MCF 10A (cell line): ENCODE results near the gene UTF1. TPM values are rescaled to one million over a fixed set of nuclear protein-coding genes. Genes with fewer than 3 reads are reported as not detected.

Experiments used
- BruUV-seq: library from RNA; stranded (reverse); fragments of 400-500 nt; replicated peaks from 2 replicates; lab custom pipeline; 2021; lab: Mats Ljungman, UMichigan
- CTCF ChIA-PET: fragments of 300-600 bp; sonication (Branson Sonifier 250); formaldehyde crosslinking; extraction: SDS; loops from one replicate; lab custom pipeline; 2021; ENCODE audit warnings: antibody characterized with exemption, inconsistent platforms; lab: Yijun Ruan, JAX
- POLR2A ChIA-PET: fragments of 300-600, 350-650 bp; sonication (Branson Sonifier 250); formaldehyde crosslinking; extraction: SDS; loops from one replicate; lab custom pipeline; 2020; ENCODE audit warnings: antibody characterized with exemption, inconsistent platforms; lab: Yijun Ruan, JAX
- DNase-seq: peaks from one replicate; pipeline ENCODE4 v3.0.0-alpha.2; 2018; ENCODE audit not compliant: unreplicated experiment
- H3K27ac Mint-ChIP-seq: one replicate; pipeline ENCODE4 v1.8.0; 2022; ENCODE audit warnings: mild to moderate bottlenecking, low read depth, mixed read lengths; ENCODE audit not compliant: unreplicated experiment
- H3K27me3 Mint-ChIP-seq: one replicate; pipeline ENCODE4 v1.8.0; 2022; ENCODE audit warnings: mixed read lengths; ENCODE audit not compliant: insufficient read depth, unreplicated experiment
- H3K36me3 Mint-ChIP-seq: one replicate; pipeline ENCODE4 v1.8.0; 2022; ENCODE audit warnings: mild to moderate bottlenecking, moderate library complexity, mixed read lengths; ENCODE audit not compliant: insufficient read depth, unreplicated experiment
- H3K4me1 Mint-ChIP-seq: one replicate; pipeline ENCODE4 v1.8.0; 2022; ENCODE audit warnings: mixed read lengths; ENCODE audit not compliant: insufficient read depth, unreplicated experiment
- H3K4me3 Mint-ChIP-seq: one replicate; pipeline ENCODE4 v1.8.0; 2022; ENCODE audit warnings: mild to moderate bottlenecking, moderate library complexity, mixed read lengths; ENCODE audit not compliant: unreplicated experiment
- H3K9me3 Mint-ChIP-seq: one replicate; pipeline ENCODE4 v1.8.0; 2022; ENCODE audit warnings: mixed read lengths; ENCODE audit not compliant: unreplicated experiment
- intact Hi-C: fragments of 100-400 bp; cut with micrococcal nuclease; formaldehyde crosslinking; loops from 2 replicates; pipeline ENCODE4 v1.14.1; 2022
- total RNA-seq: library from RNA; stranded (reverse); gene quantifications from 2 replicates; pipeline ENCODE4 v1.2.3, GENCODE V29; 2022
- TF ChIP-seq, protein P1 (sequence below): fragments of 200-600 bp; IDR thresholded peaks from one replicate; pipeline ENCODE4 v1.8.0; 2022; ENCODE audit warnings: antibody characterized with exemption, mild to moderate bottlenecking; ENCODE audit not compliant: unreplicated experiment

UTF1 gene
- total RNA-seq, 1 experiment from 2014 or later, result not detected

DNA sequence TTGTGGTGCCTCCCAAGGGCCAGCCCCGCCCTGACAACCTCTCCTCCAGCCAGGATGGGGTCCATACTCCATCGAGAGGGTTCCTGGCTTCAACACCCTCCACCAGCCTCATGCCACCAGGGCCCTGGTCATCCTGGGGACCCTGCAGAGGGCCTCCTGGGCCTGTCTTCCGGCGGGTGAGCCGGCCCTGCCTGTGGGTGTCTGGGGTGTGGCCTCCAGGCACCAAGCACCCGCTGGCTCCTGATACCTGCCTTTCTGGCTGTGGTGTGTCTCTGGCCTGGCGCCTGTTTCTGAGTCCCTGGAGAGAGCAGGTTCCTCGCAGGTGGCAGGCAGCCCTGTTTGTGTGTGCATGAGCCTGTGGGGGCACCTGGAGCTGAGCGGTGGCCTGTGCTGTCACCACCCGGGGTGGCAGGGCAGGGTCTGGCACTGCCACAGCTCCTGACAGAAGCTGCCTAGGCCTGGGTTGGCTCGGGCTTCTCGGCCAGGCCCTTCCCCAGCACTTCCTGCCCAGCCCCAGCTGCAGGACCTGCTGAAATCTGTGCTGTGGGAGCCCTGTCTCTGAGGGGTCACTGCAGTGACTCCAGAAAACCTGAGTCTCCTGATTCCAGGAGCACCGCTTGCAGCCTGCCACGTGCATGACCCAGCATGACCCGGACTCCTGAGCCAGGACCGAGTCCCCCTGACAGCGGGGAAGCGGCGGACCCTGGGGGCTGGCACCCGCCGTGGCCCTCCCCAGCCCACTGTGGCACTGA, 28.2 kb downstream of the UTF1 start:
- Mint-ChIP-seq H3K4me3 (peak overlapping the region; percentile 44), H3K27me3 (no peaks in the 10 kb centered on the region), H3K27ac (peak overlapping the region; percentile 4), H3K4me1 (peaks cover 33% of the 10 kb centered on the region), H3K36me3 (peaks cover 6% of the 10 kb centered on the region), H3K9me3 (no peaks in the 10 kb centered on the region)
- no TSS peak for BruUV-seq
- POLR2A ChIA-PET, result interaction anchor here (0.7 to 3.7 kb wide), 4 partner anchors 19 to 478 kb away, joined by 3 to 45 read pairs (median 5); partner anchors contain the start of gene ADAM8
- DNase-seq, result peak; percentile 78
- TF ChIP-seq, protein P1, sequence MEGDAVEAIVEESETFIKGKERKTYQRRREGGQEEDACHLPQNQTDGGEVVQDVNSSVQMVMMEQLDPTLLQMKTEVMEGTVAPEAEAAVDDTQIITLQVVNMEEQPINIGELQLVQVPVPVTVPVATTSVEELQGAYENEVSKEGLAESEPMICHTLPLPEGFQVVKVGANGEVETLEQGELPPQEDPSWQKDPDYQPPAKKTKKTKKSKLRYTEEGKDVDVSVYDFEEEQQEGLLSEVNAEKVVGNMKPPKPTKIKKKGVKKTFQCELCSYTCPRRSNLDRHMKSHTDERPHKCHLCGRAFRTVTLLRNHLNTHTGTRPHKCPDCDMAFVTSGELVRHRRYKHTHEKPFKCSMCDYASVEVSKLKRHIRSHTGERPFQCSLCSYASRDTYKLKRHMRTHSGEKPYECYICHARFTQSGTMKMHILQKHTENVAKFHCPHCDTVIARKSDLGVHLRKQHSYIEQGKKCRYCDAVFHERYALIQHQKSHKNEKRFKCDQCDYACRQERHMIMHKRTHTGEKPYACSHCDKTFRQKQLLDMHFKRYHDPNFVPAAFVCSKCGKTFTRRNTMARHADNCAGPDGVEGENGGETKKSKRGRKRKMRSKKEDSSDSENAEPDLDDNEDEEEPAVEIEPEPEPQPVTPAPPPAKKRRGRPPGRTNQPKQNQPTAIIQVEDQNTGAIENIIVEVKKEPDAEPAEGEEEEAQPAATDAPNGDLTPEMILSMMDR, result no peak
- CTCF ChIA-PET, result interaction anchor here (0.6 to 3.9 kb wide), 25 partner anchors 9 to 757 kb away, joined by 3 to 25 read pairs (median 3); partner anchors contain the start of gene MTG1
- intact Hi-C loops, result loop anchor here (2.0 to 5.0 kb wide), 2 partner anchors 21 to 116 kb away; no protein-coding TSS in a partner anchor

DNA sequence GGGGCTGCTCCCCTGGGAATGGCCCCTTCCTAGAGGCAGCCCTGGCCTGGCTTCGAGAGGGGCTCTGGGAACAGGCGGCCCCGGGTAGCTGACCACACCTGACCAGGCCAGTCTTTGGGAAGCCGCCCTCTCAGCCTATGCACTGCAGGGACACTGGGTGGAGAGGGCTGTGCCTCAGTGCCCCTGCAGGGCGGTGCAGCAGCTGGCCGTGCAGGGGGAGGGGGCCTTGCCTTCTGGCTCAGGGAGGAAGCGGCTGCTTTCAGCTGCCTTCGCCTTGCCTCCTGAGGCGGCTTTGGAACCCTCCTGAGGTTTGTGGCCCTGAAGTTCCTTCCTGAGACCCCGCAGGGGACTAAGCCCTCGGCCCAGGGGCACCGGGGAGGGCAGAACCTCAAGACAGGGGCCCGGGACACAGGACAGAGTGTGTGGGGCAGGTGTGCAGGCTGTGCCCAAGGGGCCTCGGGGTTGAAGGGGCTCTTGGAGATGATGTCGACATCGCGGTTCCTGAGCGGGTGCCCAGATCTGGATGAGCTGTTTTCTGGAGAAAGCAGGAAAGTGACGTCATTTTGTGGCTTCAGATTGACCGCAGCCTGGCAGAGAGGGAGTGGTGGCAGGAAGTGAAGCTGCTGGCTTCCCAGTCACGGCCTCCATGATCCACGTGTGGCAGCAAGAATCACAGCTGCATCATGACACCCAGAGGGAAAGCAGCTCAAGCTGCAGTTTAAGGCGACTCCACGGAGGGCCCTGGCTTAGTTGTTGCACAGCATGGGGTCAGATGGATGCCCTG, 29.0 kb downstream of the UTF1 start:
- intact Hi-C loops, result loop anchor here (1.0 to 5.0 kb wide), 3 partner anchors 20 to 117 kb away; no protein-coding TSS in a partner anchor
- Mint-ChIP-seq H3K27ac (peak overlapping the region; percentile 97), H3K4me1 (peaks cover 33% of the 10 kb centered on the region), H3K4me3 (peak overlapping the region; percentile 68), H3K36me3 (peaks cover 6% of the 10 kb centered on the region), H3K9me3 (no peaks in the 10 kb centered on the region), H3K27me3 (no peaks in the 10 kb centered on the region)
- ChIA-PET CTCF (interaction anchor here (0.6 to 3.9 kb wide), 10 partner anchors 16 to 426 kb away, joined by 3 to 25 read pairs (median 4); no protein-coding TSS in a partner anchor), POLR2A (interaction anchor here (0.8 to 3.7 kb wide), 8 partner anchors 18 to 939 kb away, joined by 3 to 45 read pairs (median 4); partner anchors contain the start of gene ADAM8)
- TF ChIP-seq, protein P1, result no peak
- DNase-seq, result peak; percentile 99
- BruUV-seq, result no TSS peak

DNA sequence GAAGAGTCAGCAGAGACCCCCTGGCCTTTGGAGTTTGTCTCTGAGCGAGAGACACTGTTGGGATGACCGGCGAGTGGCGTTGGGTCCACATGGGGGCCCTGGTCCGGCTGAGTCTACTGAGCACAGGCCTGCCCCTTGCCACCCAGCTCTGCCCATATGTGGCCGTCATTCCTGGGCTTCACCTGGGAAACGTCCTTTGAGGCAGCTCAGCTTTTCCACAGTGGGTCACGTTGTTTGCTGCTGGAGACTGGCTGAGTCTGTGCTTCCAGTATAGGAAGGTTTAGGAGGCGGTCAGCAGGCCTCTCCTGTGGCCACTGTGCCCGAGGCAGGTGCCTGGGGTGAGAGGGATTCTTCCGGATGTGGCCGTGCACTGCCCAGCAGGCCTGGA, 29.6 kb downstream of the UTF1 start:
- TF ChIP-seq, protein P1, result no peak
- no peak for DNase-seq
- POLR2A ChIA-PET, result interaction anchor here (0.8 to 3.7 kb wide), 9 partner anchors 17 to 939 kb away, joined by 3 to 45 read pairs (median 4); partner anchors contain the start of gene ADAM8
- Mint-ChIP-seq H3K9me3 (no peaks in the 10 kb centered on the region), H3K4me1 (peaks cover 37% of the 10 kb centered on the region), H3K36me3 (peaks cover 6% of the 10 kb centered on the region), H3K4me3 (peak overlapping the region; percentile 68), H3K27me3 (no peaks in the 10 kb centered on the region), H3K27ac (peak overlapping the region; percentile 97)
- intact Hi-C loops, result loop anchor here (1.0 to 5.0 kb wide), 3 partner anchors 19 to 117 kb away; no protein-coding TSS in a partner anchor
- CTCF ChIA-PET, result interaction anchor here (0.6 to 3.9 kb wide), 8 partner anchors 15 to 356 kb away, joined by 3 to 25 read pairs (median 4); no protein-coding TSS in a partner anchor
- TSS peak; percentile 39 for BruUV-seq
